NCI-H128 (cell line): Measurements from ENCODE around the gene GPR149.
"Not testable (repeated sequence)": the region's sequence is repeated elsewhere in the genome, so short reads cannot be mapped to it uniquely, and the experiment has no call there.

Experiments
- DNase-seq: peaks from one replicate; lab custom pipeline; 2025; ENCODE audit not compliant: unreplicated experiment; lab: John Stamatoyannopoulos, UW

The GPR149 gene

GRCh38 chr3:154430014-154430413 lies at the start of gene GPR149:
TSS of gene GPR149 (minus strand) at chr3:154430190. CDS start at chr3:154429615, 575 bp downstream.
- DNase-seq = no peak

GRCh38 chr3:154473769-154474168 lies 43.8 kb upstream of the GPR149 start:
- no peak for DNase-seq

GRCh38 chr3:154469585-154469984 lies 39.6 kb upstream of the GPR149 start:
- DNase-seq = no peak

GRCh38 chr3:154464440-154465190 lies 34.6 kb upstream of the GPR149 start:
- no peak for DNase-seq

GRCh38 chr3:154458560-154458959 lies 28.6 kb upstream of the GPR149 start:
- no peak for DNase-seq

- DNase-seq = not testable (repeated sequence)
Observed at GRCh38 chr3:154439081-154439480, 9.1 kb upstream of the GPR149 start.

- no peak for DNase-seq
Observed at GRCh38 chr3:154431043-154431442, 1.1 kb upstream of the GPR149 start.

- DNase-seq = no peak
Observed at GRCh38 chr3:154428286-154429206, 1.4 kb downstream of the GPR149 start.

- no peak for DNase-seq
Observed at GRCh38 chr3:154427685-154428285, 2.2 kb downstream of the GPR149 start.

GRCh38 chr3:154422694-154423093 lies 7.3 kb downstream of the GPR149 start:
- DNase-seq = no peak

GRCh38 chr3:154421083-154421482 lies 8.9 kb downstream of the GPR149 start:
- no peak for DNase-seq

GRCh38 chr3:154398084-154398967 lies 31.7 kb downstream of the GPR149 start:
- no peak for DNase-seq

- no peak for DNase-seq
Observed at GRCh38 chr3:154389861-154390260, 40.1 kb downstream of the GPR149 start.

- DNase-seq = no peak
Observed at GRCh38 chr3:154384479-154384878, 45.5 kb downstream of the GPR149 start.

- no peak for DNase-seq
Observed at GRCh38 chr3:154378311-154378710, 51.7 kb downstream of the GPR149 start.

- DNase-seq = no peak
Observed at GRCh38 chr3:154367221-154367620, 62.8 kb downstream of the GPR149 start.

- DNase-seq = no peak
Observed at GRCh38 chr3:154364849-154365248, 65.1 kb downstream of the GPR149 start.

GRCh38 chr3:154361099-154361498 lies 68.9 kb downstream of the GPR149 start:
- no peak for DNase-seq

- DNase-seq = no peak
Observed at GRCh38 chr3:154356009-154356408, 74.0 kb downstream of the GPR149 start.

- no peak for DNase-seq
Observed at GRCh38 chr3:154349223-154349622, 80.8 kb downstream of the GPR149 start.
